ENCODE measurements around the gene GDF11. TPM values are rescaled to one million over a fixed set of nuclear protein-coding genes. Genes with fewer than 3 reads are reported as not detected.

GDF11 gene
- total RNA-seq, 1 experiment from 2014 or later, result 6.7 TPM

DNA sequence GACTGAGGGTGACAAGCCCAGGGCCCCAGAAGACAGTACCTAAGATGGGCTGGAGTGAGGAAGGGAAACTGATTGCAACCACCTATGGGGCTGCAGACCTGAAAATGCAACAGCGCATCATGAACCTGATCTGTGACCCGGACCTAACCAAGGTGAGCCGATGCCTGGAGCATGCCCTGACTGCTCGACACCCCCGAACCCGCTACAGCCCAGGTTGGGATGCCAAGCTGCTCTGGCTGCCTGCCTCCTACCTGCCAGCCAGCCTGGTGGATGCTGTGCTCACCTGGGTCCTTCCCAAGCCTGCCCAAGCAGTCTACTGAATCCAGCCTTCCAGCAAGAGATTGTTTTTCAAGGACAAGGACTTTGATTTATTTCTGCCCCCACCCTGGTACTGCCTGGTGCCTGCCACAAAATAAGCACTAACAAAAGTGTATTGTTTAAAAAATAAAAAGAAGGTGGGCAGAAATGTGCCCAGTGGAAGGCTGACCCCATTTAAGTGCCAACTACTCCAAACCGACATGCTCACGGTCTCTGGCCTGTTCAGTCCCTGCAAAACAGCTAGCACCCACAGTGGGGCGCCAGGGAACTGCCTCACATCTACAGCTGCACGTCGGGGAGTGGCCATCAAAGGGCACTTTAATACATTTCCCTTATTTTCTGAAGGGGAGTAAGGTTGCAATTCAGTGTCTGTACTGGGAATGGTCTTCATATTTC, 18.5 kb upstream of the GDF11 start:
- TF ChIP-seq, protein P1, sequence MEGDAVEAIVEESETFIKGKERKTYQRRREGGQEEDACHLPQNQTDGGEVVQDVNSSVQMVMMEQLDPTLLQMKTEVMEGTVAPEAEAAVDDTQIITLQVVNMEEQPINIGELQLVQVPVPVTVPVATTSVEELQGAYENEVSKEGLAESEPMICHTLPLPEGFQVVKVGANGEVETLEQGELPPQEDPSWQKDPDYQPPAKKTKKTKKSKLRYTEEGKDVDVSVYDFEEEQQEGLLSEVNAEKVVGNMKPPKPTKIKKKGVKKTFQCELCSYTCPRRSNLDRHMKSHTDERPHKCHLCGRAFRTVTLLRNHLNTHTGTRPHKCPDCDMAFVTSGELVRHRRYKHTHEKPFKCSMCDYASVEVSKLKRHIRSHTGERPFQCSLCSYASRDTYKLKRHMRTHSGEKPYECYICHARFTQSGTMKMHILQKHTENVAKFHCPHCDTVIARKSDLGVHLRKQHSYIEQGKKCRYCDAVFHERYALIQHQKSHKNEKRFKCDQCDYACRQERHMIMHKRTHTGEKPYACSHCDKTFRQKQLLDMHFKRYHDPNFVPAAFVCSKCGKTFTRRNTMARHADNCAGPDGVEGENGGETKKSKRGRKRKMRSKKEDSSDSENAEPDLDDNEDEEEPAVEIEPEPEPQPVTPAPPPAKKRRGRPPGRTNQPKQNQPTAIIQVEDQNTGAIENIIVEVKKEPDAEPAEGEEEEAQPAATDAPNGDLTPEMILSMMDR (IDR thresholded peaks at IDR 0.05; ENCODE audit: unreplicated experiment), result peak; percentile 55
- H3K27ac Mint-ChIP-seq (ENCODE audit: unreplicated experiment), result peak overlapping the region; percentile 11
- no peaks in the 10 kb centered on the region for H3K27me3 Mint-ChIP-seq (ENCODE audit: unreplicated experiment)
- H3K9me3 Mint-ChIP-seq (ENCODE audit: low read depth, unreplicated experiment), result no peaks in the 10 kb centered on the region
- H3K4me3 Mint-ChIP-seq (ENCODE audit: low read depth, unreplicated experiment), result peak overlapping the region; percentile 3
- intact Hi-C loops (cut with micrococcal nuclease; ENCODE audit: unreplicated experiment), result no loop called here
- peak; percentile 78 for DNase-seq
- peaks cover 87% of the 10 kb centered on the region for H3K36me3 Mint-ChIP-seq (ENCODE audit: insufficient read depth, unreplicated experiment)
- CTCF ChIA-PET, result interaction anchor here (0.6 to 1.5 kb wide), 4 partner anchors 13 to 68 kb away, joined by 4 to 28 read pairs (median 5); a partner anchor contains a TSS
- no TSS peak for BruUV-seq (replicated peaks)
- H3K4me1 Mint-ChIP-seq (ENCODE audit: low read depth, unreplicated experiment), result peaks cover 49% of the 10 kb centered on the region

DNA sequence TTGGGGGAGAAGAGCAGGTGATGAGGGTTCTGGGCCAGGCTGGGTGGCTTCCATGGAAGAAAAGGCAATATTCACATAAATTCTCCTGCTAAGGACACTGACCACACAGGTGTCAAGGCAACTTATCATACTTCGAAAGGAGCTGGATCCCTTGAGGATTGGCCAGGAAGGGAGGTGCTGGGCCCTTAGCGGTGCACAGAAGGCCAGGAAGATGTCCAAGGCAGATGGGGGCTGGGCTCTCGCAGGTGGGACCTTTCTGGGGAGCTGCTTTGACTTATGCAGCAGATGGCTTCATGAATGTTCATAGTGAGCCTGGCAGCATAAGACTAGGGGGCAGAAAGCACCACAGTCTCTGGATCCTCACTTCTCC, 18.0 kb upstream of the GDF11 start:
- CTCF ChIA-PET, result interaction anchor here (0.6 to 1.5 kb wide), 4 partner anchors 13 to 68 kb away, joined by 4 to 28 read pairs (median 5); a partner anchor contains a TSS
- Mint-ChIP-seq H3K27me3 (ENCODE audit: unreplicated experiment) (no peaks in the 10 kb centered on the region), H3K4me3 (ENCODE audit: low read depth, unreplicated experiment) (peak overlapping the region; percentile 3), H3K27ac (ENCODE audit: unreplicated experiment) (peak overlapping the region; percentile 11), H3K9me3 (ENCODE audit: low read depth, unreplicated experiment) (no peaks in the 10 kb centered on the region), H3K36me3 (ENCODE audit: insufficient read depth, unreplicated experiment) (peaks cover 90% of the 10 kb centered on the region), H3K4me1 (ENCODE audit: low read depth, unreplicated experiment) (peaks cover 49% of the 10 kb centered on the region)
- TF ChIP-seq, protein P1 (IDR thresholded peaks at IDR 0.05; ENCODE audit: unreplicated experiment), result no peak
- no TSS peak for BruUV-seq (replicated peaks)
- no peak for DNase-seq
- intact Hi-C loops (cut with micrococcal nuclease; ENCODE audit: unreplicated experiment), result no loop called here

DNA sequence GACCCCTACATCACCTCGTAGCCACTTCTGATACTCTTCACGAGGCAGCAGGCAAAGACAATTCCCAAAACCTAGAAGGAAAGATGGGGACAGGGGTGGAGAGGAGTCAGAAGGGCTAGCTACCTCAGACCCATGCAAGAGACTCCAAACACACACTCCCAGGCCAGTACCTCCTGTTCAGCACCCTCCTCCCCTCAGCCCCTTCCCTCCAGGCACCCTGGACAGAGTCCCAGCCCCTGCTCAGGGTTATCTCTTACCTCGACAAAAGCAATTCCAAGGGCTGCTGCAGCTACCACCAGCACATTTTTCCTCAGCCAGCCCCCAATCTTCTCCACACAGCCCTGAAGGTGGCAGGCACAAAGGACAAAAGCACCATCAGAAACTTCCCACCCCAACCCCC, 17.4 kb upstream of the GDF11 start:
- Mint-ChIP-seq H3K36me3 (ENCODE audit: insufficient read depth, unreplicated experiment) (peaks cover 91% of the 10 kb centered on the region), H3K27ac (ENCODE audit: unreplicated experiment) (no peak overlapping the region), H3K4me1 (ENCODE audit: low read depth, unreplicated experiment) (peaks cover 52% of the 10 kb centered on the region), H3K9me3 (ENCODE audit: low read depth, unreplicated experiment) (no peaks in the 10 kb centered on the region), H3K27me3 (ENCODE audit: unreplicated experiment) (no peaks in the 10 kb centered on the region), H3K4me3 (ENCODE audit: low read depth, unreplicated experiment) (peak overlapping the region; percentile 12)
- intact Hi-C loops (cut with micrococcal nuclease; ENCODE audit: unreplicated experiment), result no loop called here
- DNase-seq, result no peak
- no TSS peak for BruUV-seq (replicated peaks)
- CTCF ChIA-PET, result interaction anchor here (1.4 kb wide), 1 partner anchor 12 kb away, joined by 28 read pairs; no protein-coding TSS in a partner anchor
- TF ChIP-seq, protein P1 (IDR thresholded peaks at IDR 0.05; ENCODE audit: unreplicated experiment), result no peak

DNA sequence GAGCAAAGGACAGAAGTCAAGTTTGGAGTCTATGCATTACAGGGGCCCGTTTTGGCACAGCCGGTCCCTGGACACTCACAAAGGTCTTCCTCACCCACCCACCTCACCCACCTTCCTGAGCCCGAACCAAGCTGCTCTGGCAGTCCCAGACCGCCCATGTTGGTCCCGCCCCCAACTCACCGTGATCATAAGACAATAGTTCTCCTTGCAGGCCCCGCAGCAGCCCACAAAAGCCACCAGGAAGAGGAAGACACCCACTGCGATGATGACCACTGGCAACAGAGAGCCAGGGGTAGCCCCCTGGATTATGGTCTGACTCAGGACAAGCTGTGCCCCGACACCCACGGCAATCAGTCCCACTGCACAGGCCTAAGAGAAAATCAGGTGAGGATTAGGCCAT, 16.0 kb upstream of the GDF11 start:
- Mint-ChIP-seq H3K27ac (ENCODE audit: unreplicated experiment) (peak overlapping the region; percentile 93), H3K4me1 (ENCODE audit: low read depth, unreplicated experiment) (peaks cover 44% of the 10 kb centered on the region), H3K4me3 (ENCODE audit: low read depth, unreplicated experiment) (peak overlapping the region; percentile 80), H3K9me3 (ENCODE audit: low read depth, unreplicated experiment) (no peaks in the 10 kb centered on the region), H3K36me3 (ENCODE audit: insufficient read depth, unreplicated experiment) (peaks cover 83% of the 10 kb centered on the region), H3K27me3 (ENCODE audit: unreplicated experiment) (no peaks in the 10 kb centered on the region)
- BruUV-seq (replicated peaks), result no TSS peak
- DNase-seq, result no peak
- TF ChIP-seq, protein P1 (IDR thresholded peaks at IDR 0.05; ENCODE audit: unreplicated experiment), result no peak
- CTCF ChIA-PET, result interaction anchor here (0.8 kb wide), 1 partner anchor 45 kb away, joined by 3 read pairs; a partner anchor contains a TSS
- intact Hi-C loops (cut with micrococcal nuclease; ENCODE audit: unreplicated experiment), result no loop called here
